Urinary bladder (tissue), 4 donors: ENCODE results near the gene BAG3. TPM values are rescaled to one million over a fixed set of nuclear protein-coding genes. Genes with fewer than 3 reads are reported as not detected.

Source experiments
- DNase-seq: peaks from one replicate; pipeline ENCODE4 v3.0.0-alpha.2; 2015; ENCODE audit errors: extremely low spot score
- H3K27ac ChIP-seq: one replicate; pipeline ENCODE4 v1.5.1; 2013; ENCODE audit warnings: low read depth, mild to moderate bottlenecking, moderate library complexity
- H3K36me3 ChIP-seq: one replicate; pipeline ENCODE4 v1.6.1; 2013; ENCODE audit warnings: mild to moderate bottlenecking, moderate library complexity; ENCODE audit not compliant: insufficient read depth
- H3K4me1 ChIP-seq: one replicate; pipeline ENCODE4 v1.6.1; 2013; ENCODE audit warnings: mild to moderate bottlenecking, moderate library complexity; ENCODE audit not compliant: insufficient read depth
- H3K4me3 ChIP-seq: one replicate; pipeline ENCODE4 v1.5.1; 2013; ENCODE audit warnings: low read depth, low read length
- WGBS: extraction: QIAGEN DNeasy Blood & Tissue Kit; methylation state at CpG from one replicate; pipeline ENCODE4 v1.1.7; 2013; 5-methylcytosine and 5-hydroxymethylcytosine counted together
- polyA plus RNA-seq: library from polyadenylated mRNA; stranded (reverse); fragments of 200-250 nt; gene quantifications from one replicate; pipeline ENCODE4 v1.2.3, GENCODE V29; 2013
- total RNA-seq: library from RNA; depleted of rRNA; stranded (reverse); fragments of >200 nt; gene quantifications from one replicate; pipeline ENCODE4 v1.2.3, GENCODE V29; 2014
- donor health status: healthy with polysubstance abuse.
- donor health status: healthy.

Gene BAG3
- total and polyA plus RNA-seq, 2 donors = 8.2 to 70.0 TPM

- Histone ChIP-seq H3K4me1 (no peaks in the 10 kb centered on the region), H3K27ac (no peak overlapping the region), H3K4me3 (no peak overlapping the region), H3K36me3 (peaks cover 6% of the 10 kb centered on the region)
- 70% methylated on average over 14 of the region's 14 CpGs for WGBS
- DNase-seq = no peak
Observed at GRCh38 chr10:119665901-119666708, 14.9 kb downstream of the BAG3 start.

GRCh38 chr10:119666709-119667004, 15.5 kb downstream of the BAG3 start:
- Histone ChIP-seq H3K27ac (no peak overlapping the region), H3K4me1 (no peaks in the 10 kb centered on the region)
- no peak for DNase-seq

GRCh38 chr10:119667562-119668328, 16.6 kb downstream of the BAG3 start:
- Histone ChIP-seq H3K4me3 (no peak overlapping the region), H3K4me1 (no peaks in the 10 kb centered on the region), H3K36me3 (peaks cover 12% of the 10 kb centered on the region), H3K27ac (peak overlapping the region; percentile 11)
- WGBS = 28% methylated on average over 12 of the region's 12 CpGs
- DNase-seq = no peak

More at GRCh38 chr10:119666709-119667004, 15.5 kb downstream of the BAG3 start:
- H3K36me3 ChIP-seq = peaks cover 6% of the 10 kb centered on the region
- H3K4me3 ChIP-seq = no peak overlapping the region
- WGBS = 96% methylated on average over 2 of the region's 2 CpGs

GRCh38 chr10:119668461-119668860, 17.3 kb downstream of the BAG3 start:
- DNase-seq = no peak
- WGBS = 83% methylated on average over 6 of the region's 6 CpGs
- H3K36me3 ChIP-seq = peaks cover 15% of the 10 kb centered on the region
- H3K4me3 ChIP-seq = no peak overlapping the region
- no peak overlapping the region for H3K27ac ChIP-seq
- no peaks in the 10 kb centered on the region for H3K4me1 ChIP-seq

GRCh38 chr10:119669331-119669730, 18.2 kb downstream of the BAG3 start:
- Histone ChIP-seq H3K4me1 (no peaks in the 10 kb centered on the region), H3K4me3 (no peak overlapping the region), H3K27ac (no peak overlapping the region), H3K36me3 (peaks cover 15% of the 10 kb centered on the region)
- WGBS = 87% methylated on average over 5 of the region's 5 CpGs
- DNase-seq = no peak

DNA sequence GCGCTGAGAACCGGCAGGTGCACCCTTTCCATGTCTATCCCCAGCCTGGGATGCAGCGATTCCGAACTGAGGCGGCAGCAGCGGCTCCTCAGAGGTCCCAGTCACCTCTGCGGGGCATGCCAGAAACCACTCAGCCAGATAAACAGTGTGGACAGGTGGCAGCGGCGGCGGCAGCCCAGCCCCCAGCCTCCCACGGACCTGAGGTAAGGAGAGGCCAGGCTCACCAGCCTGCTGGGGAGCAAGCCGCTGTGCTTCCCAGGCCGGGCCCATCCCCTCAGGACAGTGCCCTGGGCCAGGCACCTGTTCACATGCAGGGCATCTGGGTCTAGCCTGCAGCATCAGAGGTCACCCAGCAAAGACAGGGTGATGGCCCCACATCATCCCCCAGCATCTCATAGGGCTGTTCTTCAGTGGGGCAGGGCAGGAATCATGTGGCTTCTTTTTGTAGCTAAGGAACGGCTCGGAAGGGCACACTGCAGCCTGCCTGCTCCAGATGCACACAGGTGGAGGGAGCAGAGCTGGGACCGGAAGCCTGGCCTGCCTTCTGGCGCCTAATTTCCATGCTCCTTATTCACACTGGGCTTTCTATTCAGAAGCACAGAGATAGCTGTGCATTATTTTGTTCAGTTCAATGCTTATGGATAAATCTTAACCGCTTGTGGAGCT, 18.9 kb downstream of the BAG3 start:
- 91% methylated on average over 18 of the region's 18 CpGs for WGBS
- no peaks in the 10 kb centered on the region for H3K4me1 ChIP-seq
- no peak overlapping the region for H3K4me3 ChIP-seq
- no peak for DNase-seq
- H3K27ac ChIP-seq = no peak overlapping the region
- H3K36me3 ChIP-seq = peaks cover 16% of the 10 kb centered on the region

DNA sequence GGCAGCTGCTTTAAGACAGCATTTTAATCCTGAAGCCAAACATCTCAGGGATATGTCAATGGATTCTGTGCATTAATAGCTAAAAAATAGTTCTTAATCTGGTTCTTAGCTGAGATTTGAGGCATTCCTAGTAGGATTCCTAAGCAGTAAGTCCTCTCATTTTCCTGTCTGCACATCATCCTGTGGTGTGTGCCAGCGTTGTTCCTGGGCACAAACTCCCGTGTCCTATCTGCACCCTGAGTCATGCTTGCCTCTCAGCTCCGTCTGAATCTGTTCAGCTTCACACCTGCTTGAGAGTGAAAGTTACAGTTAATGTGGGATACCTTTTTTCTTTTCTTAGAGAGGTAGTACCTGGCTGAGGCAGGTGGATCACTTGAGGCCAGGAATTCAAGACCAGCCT, 19.5 kb downstream of the BAG3 start:
- H3K4me3 ChIP-seq = no peak overlapping the region
- 80% methylated on average over 3 of the region's 3 CpGs for WGBS
- H3K36me3 ChIP-seq = peaks cover 17% of the 10 kb centered on the region
- no peak for DNase-seq
- H3K4me1 ChIP-seq = no peaks in the 10 kb centered on the region
- H3K27ac ChIP-seq = no peak overlapping the region

- H3K4me3 ChIP-seq = no peak overlapping the region
- no peak overlapping the region for H3K27ac ChIP-seq
- 87% methylated on average over 4 of the region's 4 CpGs for WGBS
- H3K4me1 ChIP-seq = no peaks in the 10 kb centered on the region
- DNase-seq = no peak
- peaks cover 18% of the 10 kb centered on the region for H3K36me3 ChIP-seq
Observed at GRCh38 chr10:119671381-119671780, 20.2 kb downstream of the BAG3 start.

GRCh38 chr10:119672291-119672690, 21.1 kb downstream of the BAG3 start:
- Histone ChIP-seq H3K4me1 (no peaks in the 10 kb centered on the region), H3K4me3 (no peak overlapping the region), H3K36me3 (peaks cover 25% of the 10 kb centered on the region), H3K27ac (no peak overlapping the region)
- DNase-seq = no peak
- 95% methylated on average over 23 of the region's 23 CpGs for WGBS

DNA sequence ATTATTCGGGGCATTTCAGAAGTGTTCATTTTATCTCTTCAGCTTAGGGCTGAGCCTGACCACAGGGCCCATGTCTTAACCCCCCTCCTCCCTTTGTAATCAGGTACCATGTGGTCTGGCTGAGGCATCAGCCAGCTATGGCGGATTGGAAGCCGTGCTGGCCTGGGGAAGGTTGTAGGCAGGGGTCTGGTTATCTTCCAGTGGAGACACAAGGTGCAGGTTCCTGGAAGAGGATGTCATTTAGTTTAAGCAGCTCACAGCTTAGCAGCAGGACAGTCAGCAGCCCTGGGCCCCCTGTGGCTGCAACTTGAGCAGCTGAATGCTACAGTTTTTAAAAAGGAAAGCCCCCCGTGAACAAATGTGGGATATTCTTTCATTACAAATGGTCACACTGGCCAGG, 22.1 kb downstream of the BAG3 start:
- no peak for DNase-seq
- Histone ChIP-seq H3K36me3 (peaks cover 25% of the 10 kb centered on the region), H3K4me1 (no peaks in the 10 kb centered on the region), H3K27ac (no peak overlapping the region), H3K4me3 (no peak overlapping the region)
- WGBS = 64% methylated on average over 4 of the region's 4 CpGs

DNA sequence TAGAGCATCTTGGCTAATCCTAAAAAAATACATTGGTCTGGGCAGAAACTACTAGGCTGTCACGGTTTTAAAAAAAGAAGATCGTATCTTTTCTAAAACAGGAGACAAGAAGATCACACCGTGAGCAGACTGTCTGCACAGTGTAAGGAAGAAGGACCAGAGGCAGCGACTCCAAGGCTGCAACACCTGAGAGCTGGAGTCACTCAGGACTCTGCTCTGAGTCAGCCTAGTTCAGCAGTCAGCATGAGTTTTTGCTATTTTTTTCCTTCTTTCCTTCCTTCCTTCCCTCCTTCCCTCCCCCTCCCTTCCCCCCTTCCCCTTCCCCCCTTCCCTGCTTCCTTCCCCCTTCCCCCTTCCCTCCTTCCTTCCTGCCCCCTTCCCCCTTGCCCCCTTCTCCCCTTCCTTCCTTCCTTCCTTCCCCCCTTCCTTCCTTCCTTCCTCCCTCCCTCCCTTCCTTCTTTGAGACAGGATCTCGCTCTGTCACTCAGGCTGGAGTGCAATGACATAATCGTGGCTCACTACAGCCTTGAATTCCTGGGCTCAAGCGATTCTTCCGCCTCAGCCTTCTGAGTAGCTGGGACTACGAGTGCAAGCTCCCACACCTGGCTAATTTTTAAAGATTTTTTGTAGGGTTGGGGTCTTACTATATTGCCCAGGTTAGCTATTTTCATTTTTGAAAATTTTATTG, 24.4 kb downstream of the BAG3 start:
- 78% methylated on average over 9 of the region's 9 CpGs for WGBS

DNA sequence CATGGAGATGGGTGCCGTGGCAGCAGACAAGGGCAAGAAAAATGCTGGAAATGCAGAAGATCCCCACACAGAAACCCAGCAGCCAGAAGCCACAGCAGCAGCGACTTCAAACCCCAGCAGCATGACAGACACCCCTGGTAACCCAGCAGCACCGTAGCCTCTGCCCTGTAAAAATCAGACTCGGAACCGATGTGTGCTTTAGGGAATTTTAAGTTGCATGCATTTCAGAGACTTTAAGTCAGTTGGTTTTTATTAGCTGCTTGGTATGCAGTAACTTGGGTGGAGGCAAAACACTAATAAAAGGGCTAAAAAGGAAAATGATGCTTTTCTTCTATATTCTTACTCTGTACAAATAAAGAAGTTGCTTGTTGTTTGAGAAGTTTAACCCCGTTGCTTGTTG, 25.9 kb downstream of the BAG3 start:
- Histone ChIP-seq H3K27ac (no peak overlapping the region), H3K36me3 (peaks cover 18% of the 10 kb centered on the region), H3K4me3 (no peak overlapping the region), H3K4me1 (no peaks in the 10 kb centered on the region)
- no peak for DNase-seq
- whole genome bisulfite sequencing = 68% methylated on average over 6 of the region's 6 CpGs

More for the DNA sequence above, 24.4 kb downstream of the BAG3 start:
- no peak for DNase-seq
- Histone ChIP-seq H3K4me3 (no peak overlapping the region), H3K27ac (no peak overlapping the region), H3K36me3 (peaks cover 20% of the 10 kb centered on the region), H3K4me1 (no peaks in the 10 kb centered on the region)

GRCh38 chr10:119677904-119678755, 26.9 kb downstream of the BAG3 start:
- Histone ChIP-seq H3K36me3 (peaks cover 12% of the 10 kb centered on the region), H3K4me3 (no peak overlapping the region), H3K27ac (no peak overlapping the region), H3K4me1 (no peaks in the 10 kb centered on the region)
- DNase-seq = no peak
- 90% methylated on average over 13 of the region's 13 CpGs for WGBS
